ENCODE results near the gene HIBCH.

HIBCH gene

DNA sequence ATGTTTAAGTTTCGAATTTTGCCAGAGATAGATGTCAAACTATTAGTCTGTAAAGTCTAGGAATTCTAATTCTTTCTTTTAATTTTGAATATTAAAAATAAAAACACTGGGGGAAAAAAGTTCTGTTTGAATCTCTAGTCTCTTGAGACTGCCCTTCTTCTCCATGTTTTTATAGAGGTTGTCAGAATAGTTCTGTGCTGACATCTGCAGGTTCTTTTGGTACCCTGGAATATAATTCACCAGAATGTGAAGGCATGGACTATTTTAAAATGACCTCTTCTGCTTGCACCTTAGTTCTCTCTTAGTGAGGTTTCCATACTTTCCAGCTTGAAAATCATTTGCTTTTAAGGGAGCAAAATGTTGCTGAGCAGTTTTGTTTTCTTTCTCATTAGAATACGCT is 136.1 kb downstream of the HIBCH start:
- peak overlapping the region; percentile 6 to 85 for H3K4me3 ChIP-seq (ENCODE audit: low read length in 2 of 2)
- peak overlapping the region in 1 of 2 donors; percentile 21 for H3K27ac ChIP-seq (ENCODE audit: low read depth in 2 of 2, low read length in 2 of 2)
- no peaks in the 10 kb centered on the region for H3K27me3 ChIP-seq (ENCODE audit: control insufficient read depth in 2 of 2, insufficient read depth in 2 of 2, low read length in 2 of 2)
- H3K9ac ChIP-seq (ENCODE audit: low read depth in 1 of 2, low read length in 2 of 2), result no peak overlapping the region
- H3K9me3 ChIP-seq (ENCODE audit: control insufficient read depth in 2 of 2, low read length in 2 of 2), result no peaks in the 10 kb centered on the region
- peaks cover 10 to 20% of the 10 kb centered on the region in 2 donors for H3K4me1 ChIP-seq (ENCODE audit: control insufficient read depth in 2 of 2, insufficient read depth in 2 of 2, low read length in 2 of 2)
- H3K36me3 ChIP-seq (ENCODE audit: control insufficient read depth in 2 of 2, insufficient read depth in 2 of 2, low read length in 2 of 2), result no peaks in the 10 kb centered on the region

- H3K27me3 ChIP-seq (ENCODE audit: control insufficient read depth in 2 of 2, insufficient read depth in 2 of 2, low read length in 2 of 2), result no peaks in the 10 kb centered on the region
- peak overlapping the region; percentile 83 to 85 for H3K4me3 ChIP-seq (ENCODE audit: low read length in 2 of 2)
- no peaks in the 10 kb centered on the region for H3K36me3 ChIP-seq (ENCODE audit: control insufficient read depth in 2 of 2, insufficient read depth in 2 of 2, low read length in 2 of 2)
- peaks cover 10 to 20% of the 10 kb centered on the region in 2 donors for H3K4me1 ChIP-seq (ENCODE audit: control insufficient read depth in 2 of 2, insufficient read depth in 2 of 2, low read length in 2 of 2)
- H3K9ac ChIP-seq (ENCODE audit: low read depth in 1 of 2, low read length in 2 of 2), result peak overlapping the region in 1 of 2 donors; percentile 9
- peak overlapping the region; percentile 40 to 92 for H3K27ac ChIP-seq (ENCODE audit: low read depth in 2 of 2, low read length in 2 of 2)
- H3K9me3 ChIP-seq (ENCODE audit: control insufficient read depth in 2 of 2, low read length in 2 of 2), result no peaks in the 10 kb centered on the region
These were observed 137.5 kb downstream of the HIBCH start for GRCh38 chr2:190182071-190182524.

DNA sequence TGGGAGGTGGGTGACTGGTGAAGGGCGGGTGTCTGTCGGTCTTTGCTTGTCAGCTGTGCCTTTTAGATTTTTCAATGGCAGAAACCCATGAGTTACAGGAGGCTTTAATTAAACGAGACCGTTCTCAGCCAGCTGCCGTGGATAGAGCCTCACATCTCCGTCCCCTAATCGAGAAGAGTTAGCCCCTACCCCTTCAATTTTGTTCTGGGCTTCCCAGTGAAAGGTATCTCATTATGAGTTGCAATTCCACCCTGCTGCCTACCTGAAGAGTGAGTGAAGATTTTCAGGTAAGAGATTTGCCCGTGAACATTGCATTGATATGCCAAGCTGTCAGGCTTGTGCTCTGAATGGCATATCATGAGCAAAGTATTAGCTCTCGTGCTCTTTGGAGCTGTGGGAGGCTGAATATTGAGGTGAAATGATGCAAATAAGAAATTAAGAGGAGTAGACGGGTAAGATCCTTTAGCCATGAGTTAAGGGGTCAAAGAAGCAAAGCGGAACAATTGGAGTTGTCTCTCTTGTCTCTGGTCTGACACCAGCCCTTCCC is 138.4 kb downstream of the HIBCH start:
- H3K9me3 ChIP-seq (ENCODE audit: control insufficient read depth in 2 of 2, low read length in 2 of 2), result no peaks in the 10 kb centered on the region
- peak overlapping the region; percentile 66 to 88 for H3K9ac ChIP-seq (ENCODE audit: low read depth in 1 of 2, low read length in 2 of 2)
- no peaks in the 10 kb centered on the region for H3K36me3 ChIP-seq (ENCODE audit: control insufficient read depth in 2 of 2, insufficient read depth in 2 of 2, low read length in 2 of 2)
- peak overlapping the region; percentile 91 to 92 for H3K27ac ChIP-seq (ENCODE audit: low read depth in 2 of 2, low read length in 2 of 2)
- peaks cover 10 to 20% of the 10 kb centered on the region in 2 donors for H3K4me1 ChIP-seq (ENCODE audit: control insufficient read depth in 2 of 2, insufficient read depth in 2 of 2, low read length in 2 of 2)
- H3K27me3 ChIP-seq (ENCODE audit: control insufficient read depth in 2 of 2, insufficient read depth in 2 of 2, low read length in 2 of 2), result no peaks in the 10 kb centered on the region
- H3K4me3 ChIP-seq (ENCODE audit: low read length in 2 of 2), result peak overlapping the region; percentile 83 to 85

DNA sequence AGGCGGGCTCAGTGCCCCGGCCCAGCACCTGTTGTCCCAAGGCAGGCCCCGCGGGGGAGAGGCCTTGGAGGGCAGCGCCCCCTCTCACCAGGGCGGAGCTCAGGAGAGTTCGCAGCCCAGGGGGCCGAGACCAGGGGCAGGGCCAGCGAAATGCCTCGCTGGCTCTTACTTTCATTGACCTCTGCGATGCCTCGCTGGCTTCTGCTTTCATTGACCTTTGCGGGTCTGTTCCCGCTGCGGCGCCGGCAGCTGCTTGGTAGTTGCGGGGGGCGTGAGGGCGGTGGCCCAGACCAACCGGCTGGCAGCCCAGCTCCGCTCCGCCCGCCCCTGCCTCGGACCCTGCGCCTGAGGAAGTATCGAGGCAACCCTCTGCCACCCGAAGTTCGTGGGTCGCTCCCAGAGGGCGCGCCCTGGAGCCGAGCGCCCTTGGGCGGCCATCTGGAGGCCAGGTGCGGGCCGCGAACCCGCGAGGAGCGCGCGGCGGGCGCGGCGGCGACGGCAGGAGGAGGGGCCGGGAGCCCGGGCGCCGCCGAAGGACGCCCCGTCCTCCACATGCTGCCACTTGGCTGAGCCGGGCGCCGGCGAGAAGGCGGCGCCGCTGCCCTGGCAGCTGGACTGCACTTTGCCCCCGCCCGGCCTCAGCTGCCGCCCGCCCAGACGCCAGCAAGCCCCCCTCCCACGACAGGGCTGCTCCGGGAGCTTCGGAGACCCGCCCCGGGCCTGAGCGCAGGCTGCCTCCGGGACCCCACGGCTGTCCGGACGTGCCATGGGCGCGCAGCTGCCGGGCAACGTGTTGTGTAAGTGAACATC is 139.1 kb downstream of the HIBCH start:
- Histone ChIP-seq H3K27me3 (ENCODE audit: control insufficient read depth in 2 of 2, insufficient read depth in 2 of 2, low read length in 2 of 2) (no peaks in the 10 kb centered on the region), H3K27ac (ENCODE audit: low read depth in 2 of 2, low read length in 2 of 2) (peak overlapping the region; percentile 91 to 92), H3K4me1 (ENCODE audit: control insufficient read depth in 2 of 2, insufficient read depth in 2 of 2, low read length in 2 of 2) (peaks cover 10 to 20% of the 10 kb centered on the region in 2 donors), H3K9ac (ENCODE audit: low read depth in 1 of 2, low read length in 2 of 2) (peak overlapping the region; percentile 69 to 88), H3K9me3 (ENCODE audit: control insufficient read depth in 2 of 2, low read length in 2 of 2) (no peaks in the 10 kb centered on the region), H3K36me3 (ENCODE audit: control insufficient read depth in 2 of 2, insufficient read depth in 2 of 2, low read length in 2 of 2) (no peaks in the 10 kb centered on the region), H3K4me3 (ENCODE audit: low read length in 2 of 2) (peak overlapping the region; percentile 83 to 85)

DNA sequence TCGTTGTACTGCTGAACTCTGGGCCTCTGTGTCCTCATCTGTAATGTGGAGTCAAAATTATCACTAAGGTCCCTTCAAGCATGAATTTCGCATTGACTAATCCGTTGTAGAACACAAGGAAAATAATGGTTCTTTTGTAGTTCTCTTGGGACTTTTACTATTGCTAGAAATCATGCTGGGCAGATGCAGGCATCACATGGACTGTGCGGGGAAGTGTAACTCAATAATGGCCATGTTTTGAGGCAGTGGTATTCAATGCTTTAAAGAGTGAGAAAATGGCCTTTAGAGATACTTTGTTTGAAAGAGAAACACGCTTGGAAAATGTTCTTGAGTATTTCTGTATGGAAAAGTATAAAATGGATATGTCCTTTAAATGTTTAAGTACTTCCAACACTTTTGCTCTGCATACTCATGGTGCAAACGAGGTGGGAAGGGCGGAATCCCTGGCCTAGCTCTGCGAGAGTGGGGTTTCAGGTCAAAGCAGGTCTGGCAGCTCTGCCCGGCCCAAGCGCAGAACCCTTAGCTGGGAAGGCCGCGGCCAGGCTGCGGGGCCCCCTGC is 139.8 kb downstream of the HIBCH start:
- H3K4me1 ChIP-seq (ENCODE audit: control insufficient read depth in 2 of 2, insufficient read depth in 2 of 2, low read length in 2 of 2), result peaks cover 10 to 16% of the 10 kb centered on the region in 2 donors
- no peaks in the 10 kb centered on the region for H3K27me3 ChIP-seq (ENCODE audit: control insufficient read depth in 2 of 2, insufficient read depth in 2 of 2, low read length in 2 of 2)
- peak overlapping the region; percentile 91 to 92 for H3K27ac ChIP-seq (ENCODE audit: low read depth in 2 of 2, low read length in 2 of 2)
- peak overlapping the region; percentile 69 to 88 for H3K9ac ChIP-seq (ENCODE audit: low read depth in 1 of 2, low read length in 2 of 2)
- peak overlapping the region; percentile 83 to 85 for H3K4me3 ChIP-seq (ENCODE audit: low read length in 2 of 2)
- H3K9me3 ChIP-seq (ENCODE audit: control insufficient read depth in 2 of 2, low read length in 2 of 2), result no peaks in the 10 kb centered on the region
- no peaks in the 10 kb centered on the region for H3K36me3 ChIP-seq (ENCODE audit: control insufficient read depth in 2 of 2, insufficient read depth in 2 of 2, low read length in 2 of 2)

DNA sequence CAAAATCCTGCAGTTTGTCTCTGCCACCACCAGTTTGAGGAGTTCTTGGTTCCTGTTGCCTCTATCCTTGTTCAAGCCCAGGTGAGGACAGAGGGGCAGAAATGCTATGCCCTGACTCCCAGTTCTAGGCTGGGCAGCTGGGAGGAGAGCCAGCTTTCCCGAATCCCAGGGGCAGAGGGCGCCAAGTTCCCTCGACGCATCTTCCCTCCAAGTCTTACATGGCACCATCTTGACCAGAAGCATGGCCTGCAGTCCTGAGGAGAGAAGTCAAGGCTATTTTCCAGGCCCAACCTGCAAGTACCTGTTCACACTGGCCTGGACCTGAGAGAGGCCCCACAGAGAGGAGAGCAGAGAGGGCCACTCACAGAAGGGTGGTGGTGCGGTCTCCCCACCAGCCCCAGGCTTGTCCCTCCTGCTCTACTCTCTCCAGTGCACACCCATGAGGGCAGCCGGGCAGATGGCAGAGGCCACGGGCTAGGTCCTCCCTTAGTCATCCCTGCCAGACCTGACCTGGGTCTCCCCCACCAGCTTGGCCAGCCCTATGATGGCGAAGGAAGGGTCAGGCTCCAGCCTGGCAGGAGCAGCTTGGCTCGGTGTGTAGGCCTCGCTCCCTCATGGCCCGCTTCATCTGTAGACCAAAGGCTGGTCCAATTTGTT is 141.4 kb downstream of the HIBCH start:
- Histone ChIP-seq H3K27me3 (ENCODE audit: control insufficient read depth in 2 of 2, insufficient read depth in 2 of 2, low read length in 2 of 2) (no peaks in the 10 kb centered on the region), H3K36me3 (ENCODE audit: control insufficient read depth in 2 of 2, insufficient read depth in 2 of 2, low read length in 2 of 2) (no peaks in the 10 kb centered on the region), H3K27ac (ENCODE audit: low read depth in 2 of 2, low read length in 2 of 2) (no peak overlapping the region), H3K9ac (ENCODE audit: low read depth in 1 of 2, low read length in 2 of 2) (no peak overlapping the region), H3K4me1 (ENCODE audit: control insufficient read depth in 2 of 2, insufficient read depth in 2 of 2, low read length in 2 of 2) (peaks cover 2 to 7% of the 10 kb centered on the region in 2 donors), H3K9me3 (ENCODE audit: control insufficient read depth in 2 of 2, low read length in 2 of 2) (no peaks in the 10 kb centered on the region), H3K4me3 (ENCODE audit: low read length in 2 of 2) (no peak overlapping the region)

DNA sequence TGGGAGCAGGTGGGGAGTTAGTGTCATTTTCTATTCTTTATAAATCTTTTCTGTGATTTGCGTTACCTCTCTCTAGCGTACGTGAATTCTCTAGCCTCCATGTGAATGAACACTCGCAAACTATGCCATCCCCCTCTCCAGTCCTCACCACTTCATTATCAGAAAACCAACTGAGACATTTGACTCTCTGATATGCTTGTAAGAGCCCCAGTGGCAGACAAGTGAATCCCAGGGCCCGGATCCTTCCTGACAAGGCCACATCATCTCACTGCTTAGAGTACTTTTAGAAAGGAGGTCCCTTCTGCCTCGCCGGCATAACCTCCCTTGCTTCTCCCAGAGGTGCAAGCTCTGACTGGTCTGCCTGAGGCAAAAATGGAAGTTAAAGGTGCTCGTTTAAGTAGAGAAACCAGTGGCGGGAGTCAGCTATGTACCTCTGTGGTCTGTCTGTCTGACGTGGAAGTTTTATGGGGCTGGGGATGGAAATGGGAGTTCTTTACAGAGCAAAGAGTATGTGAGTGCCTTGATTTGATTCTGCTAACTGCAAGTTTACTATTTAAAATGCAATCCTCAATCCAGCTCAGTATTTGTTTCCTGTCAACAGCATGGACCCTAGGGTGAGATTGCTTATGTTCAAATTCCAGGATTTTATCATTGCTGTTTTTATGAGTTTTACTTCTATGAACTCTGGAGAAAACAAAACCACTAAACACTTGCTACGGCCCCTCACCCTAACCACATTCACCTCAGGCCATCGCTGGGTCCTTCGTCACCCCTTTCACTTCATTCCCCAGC is 142.2 kb downstream of the HIBCH start:
- no peaks in the 10 kb centered on the region for H3K9me3 ChIP-seq (ENCODE audit: control insufficient read depth in 2 of 2, low read length in 2 of 2)
- H3K27me3 ChIP-seq (ENCODE audit: control insufficient read depth in 2 of 2, insufficient read depth in 2 of 2, low read length in 2 of 2), result no peaks in the 10 kb centered on the region
- H3K9ac ChIP-seq (ENCODE audit: low read depth in 1 of 2, low read length in 2 of 2), result no peak overlapping the region
- H3K36me3 ChIP-seq (ENCODE audit: control insufficient read depth in 2 of 2, insufficient read depth in 2 of 2, low read length in 2 of 2), result no peaks in the 10 kb centered on the region
- no peak overlapping the region for H3K4me3 ChIP-seq (ENCODE audit: low read length in 2 of 2)
- H3K27ac ChIP-seq (ENCODE audit: low read depth in 2 of 2, low read length in 2 of 2), result no peak overlapping the region
- H3K4me1 ChIP-seq (ENCODE audit: control insufficient read depth in 2 of 2, insufficient read depth in 2 of 2, low read length in 2 of 2), result peaks cover 2 to 7% of the 10 kb centered on the region in 2 donors

GRCh38 chr2:190173392-190173791 is 146.2 kb downstream of the HIBCH start:
- Histone ChIP-seq H3K4me3 (ENCODE audit: low read length in 2 of 2) (no peak overlapping the region), H3K9me3 (ENCODE audit: control insufficient read depth in 2 of 2, low read length in 2 of 2) (no peaks in the 10 kb centered on the region), H3K4me1 (ENCODE audit: control insufficient read depth in 2 of 2, insufficient read depth in 2 of 2, low read length in 2 of 2) (peaks cover 4 to 12% of the 10 kb centered on the region in 2 donors), H3K36me3 (ENCODE audit: control insufficient read depth in 2 of 2, insufficient read depth in 2 of 2, low read length in 2 of 2) (no peaks in the 10 kb centered on the region), H3K9ac (ENCODE audit: low read depth in 1 of 2, low read length in 2 of 2) (no peak overlapping the region), H3K27me3 (ENCODE audit: control insufficient read depth in 2 of 2, insufficient read depth in 2 of 2, low read length in 2 of 2) (no peaks in the 10 kb centered on the region), H3K27ac (ENCODE audit: low read depth in 2 of 2, low read length in 2 of 2) (no peak overlapping the region)

DNA sequence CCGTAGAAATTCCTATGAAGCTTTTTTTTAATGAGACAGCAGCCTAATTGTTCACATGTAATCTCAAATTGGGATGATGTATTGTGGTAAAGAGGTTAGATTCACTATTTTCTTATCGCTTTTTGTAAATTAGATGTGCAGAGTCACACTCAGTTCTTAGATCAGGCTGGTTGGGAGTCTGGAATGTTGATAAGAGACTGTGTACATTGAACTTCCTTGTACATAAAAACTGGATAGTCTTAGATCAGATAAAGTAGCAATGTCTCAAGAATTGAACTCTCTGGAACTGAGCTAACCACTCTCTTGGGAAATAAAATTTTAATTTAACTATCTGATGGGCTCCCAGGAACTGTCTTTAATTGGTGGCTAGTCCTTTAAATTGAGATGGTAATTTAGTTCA is 149.0 kb downstream of the HIBCH start:
- no peaks in the 10 kb centered on the region for H3K36me3 ChIP-seq (ENCODE audit: control insufficient read depth in 2 of 2, insufficient read depth in 2 of 2, low read length in 2 of 2)
- H3K4me3 ChIP-seq (ENCODE audit: low read length in 2 of 2), result no peak overlapping the region
- H3K27ac ChIP-seq (ENCODE audit: low read depth in 2 of 2, low read length in 2 of 2), result peak overlapping the region in 1 of 2 donors; percentile 15
- H3K27me3 ChIP-seq (ENCODE audit: control insufficient read depth in 2 of 2, insufficient read depth in 2 of 2, low read length in 2 of 2), result no peaks in the 10 kb centered on the region
- H3K9me3 ChIP-seq (ENCODE audit: control insufficient read depth in 2 of 2, low read length in 2 of 2), result no peaks in the 10 kb centered on the region
- peaks cover 4 to 12% of the 10 kb centered on the region in 2 donors for H3K4me1 ChIP-seq (ENCODE audit: control insufficient read depth in 2 of 2, insufficient read depth in 2 of 2, low read length in 2 of 2)
- no peak overlapping the region for H3K9ac ChIP-seq (ENCODE audit: low read depth in 1 of 2, low read length in 2 of 2)
